Loucy (cell line): ENCODE results near the gene C22orf23.

Source experiments
- CTCF ChIP-seq: fragments of 200-600 bp; sonication (generic); conservative IDR thresholded peaks from 2 replicates; pipeline ENCODE4 v1.5.1; 2014; ENCODE audit warnings: mild to moderate bottlenecking, antibody characterized with exemption, low read length
- EZH2phosphoT487 ChIP-seq: fragments of 200-600 bp; IDR thresholded peaks from 2 replicates; pipeline ENCODE4 v1.6.1; 2018; ENCODE audit warnings: antibody characterized with exemption, mild to moderate bottlenecking, moderate library complexity, borderline replicate concordance

GRCh38 chr22:37927637-37927936 is 25.8 kb downstream of the C22orf23 start:
- TF ChIP-seq CTCF (no peak), EZH2phosphoT487 (no peak)
